ENCODE measurements around the gene TSEN2. TPM values are rescaled to one million over a fixed set of nuclear protein-coding genes. Genes with fewer than 3 reads are reported as not detected.
A peak's percentile ranks its signal among the peaks of the same experiment; 100 is the strongest.

Gene TSEN2
- total and polyA plus RNA-seq, 9 of the 15 experiments (the other 6 are each of a cell fraction or from before 2014, with no cell fraction given): 38.5 to 76.3 (median 46.6) TPM

DNA sequence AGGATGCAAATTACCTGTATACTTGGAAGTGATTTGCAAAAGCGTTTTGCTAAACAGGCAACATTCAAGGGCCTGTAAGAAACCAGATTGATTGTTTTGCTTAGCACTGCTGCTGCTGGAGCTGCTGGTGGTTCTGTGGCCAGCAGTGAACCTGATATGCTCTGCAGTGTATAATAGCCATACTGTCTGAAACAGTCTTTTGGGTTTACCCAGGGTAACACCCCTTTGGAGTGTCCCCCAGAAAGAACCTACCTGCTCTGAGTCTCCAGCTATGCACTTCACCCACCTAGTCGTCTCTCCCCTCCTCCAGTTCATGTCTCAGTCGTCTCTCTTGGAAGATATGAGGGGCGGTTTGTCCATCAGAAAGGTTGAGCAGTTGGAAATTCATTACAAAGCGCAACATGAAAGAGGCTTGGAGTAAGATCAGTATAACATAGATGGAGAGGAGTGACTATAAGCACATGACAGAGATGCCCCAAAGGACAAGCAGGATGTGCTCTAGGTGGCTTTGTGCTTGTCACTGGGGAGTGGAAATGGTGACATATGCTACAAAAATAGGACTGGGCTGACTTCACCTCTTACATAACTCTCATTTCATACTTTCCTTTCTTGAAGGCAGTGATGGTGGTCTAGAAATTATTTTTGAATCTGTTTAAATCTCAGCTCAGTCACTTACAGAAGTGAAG is 76.4 kb downstream of the TSEN2 start:
- no peak overlapping the region for H3K9ac ChIP-seq (ENCODE audit: insufficient read depth in 1 of 2, low read depth in 2 of 2, low read length in 2 of 2)
- peaks cover 85% of the 10 kb centered on the region for H3K79me2 ChIP-seq (ENCODE audit: control insufficient read depth, insufficient read depth, low read length)
- H4K20me1 ChIP-seq (replicated peaks; ENCODE audit: control insufficient read depth, insufficient read depth, low read length): peaks cover 51% of the 10 kb centered on the region
- H3K36me3 ChIP-seq (ENCODE audit: control insufficient read depth, insufficient read depth, low read length): peaks cover 8% of the 10 kb centered on the region; the same call in 2 of the 3 replicates
- BruUV-seq (replicated peaks): no TSS peak
- in situ Hi-C loops (cut with MboI) (no loop called here), intact Hi-C loops (cut with micrococcal nuclease) (no loop called here)
- H3K4me3 ChIP-seq: no peak overlapping the region
- POLR2A ChIA-PET: interaction anchor here (0.6 to 1.2 kb wide), 3 partner anchors 10 to 154 kb away, joined by 3 read pairs; no protein-coding TSS in a partner anchor
- ATAC-seq (no peak), DNase-seq (ENCODE audit: extremely low read depth in 1 of 4, low spot score in 3 of 4) (no peak), FAIRE-seq (no peak)
- H3K9me1 ChIP-seq (ENCODE audit: control insufficient read depth, insufficient read depth, low read length): peaks cover 7% of the 10 kb centered on the region
- H3K9me3 ChIP-seq (replicated peaks; ENCODE audit: control insufficient read depth, insufficient read depth, low read depth, low read length): peaks cover 4% of the 10 kb centered on the region; the same call in 1 of the 2 replicates
- CTCF ChIA-PET (ENCODE audit: low intra/inter-chr PET ratio): no interaction called here
- no peak overlapping the region for H3K4me2 ChIP-seq (ENCODE audit: insufficient read depth, low read length)
- WGBS (ENCODE audit: insufficient coverage, low coverage, missing lambda C conversion rate): 53% methylated on average over 5 of the region's 5 CpGs
- TF ChIP-seq MEF2A (IDR thresholded peaks at IDR 0.05; ENCODE audit: control insufficient read depth, low read depth, low read length): peak; percentile 64; the same call in 1 of the 2 replicates
- TF ChIP-seq, protein P1, sequence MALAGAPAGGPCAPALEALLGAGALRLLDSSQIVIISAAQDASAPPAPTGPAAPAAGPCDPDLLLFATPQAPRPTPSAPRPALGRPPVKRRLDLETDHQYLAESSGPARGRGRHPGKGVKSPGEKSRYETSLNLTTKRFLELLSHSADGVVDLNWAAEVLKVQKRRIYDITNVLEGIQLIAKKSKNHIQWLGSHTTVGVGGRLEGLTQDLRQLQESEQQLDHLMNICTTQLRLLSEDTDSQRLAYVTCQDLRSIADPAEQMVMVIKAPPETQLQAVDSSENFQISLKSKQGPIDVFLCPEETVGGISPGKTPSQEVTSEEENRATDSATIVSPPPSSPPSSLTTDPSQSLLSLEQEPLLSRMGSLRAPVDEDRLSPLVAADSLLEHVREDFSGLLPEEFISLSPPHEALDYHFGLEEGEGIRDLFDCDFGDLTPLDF (CRISPR knock-in tag; IDR thresholded peaks at IDR 0.05): no peak
- H3K27me3 ChIP-seq (ENCODE audit: control insufficient read depth in 2 of 2, insufficient read depth in 2 of 2, low read length in 2 of 2): no peaks in the 10 kb centered on the region
- H2AFZ ChIP-seq (ENCODE audit: low read depth, low read length): no peak overlapping the region
- H3K27ac ChIP-seq (ENCODE audit: extremely low read depth, low read depth, low read length): no peak overlapping the region
- peaks cover 8 to 25% of the 10 kb centered on the region in 2 experiments for H3K4me1 ChIP-seq (replicated peaks in 1 of 2; ENCODE audit: control insufficient read depth in 2 of 2, insufficient read depth in 2 of 2, low read length in 2 of 2)

DNA sequence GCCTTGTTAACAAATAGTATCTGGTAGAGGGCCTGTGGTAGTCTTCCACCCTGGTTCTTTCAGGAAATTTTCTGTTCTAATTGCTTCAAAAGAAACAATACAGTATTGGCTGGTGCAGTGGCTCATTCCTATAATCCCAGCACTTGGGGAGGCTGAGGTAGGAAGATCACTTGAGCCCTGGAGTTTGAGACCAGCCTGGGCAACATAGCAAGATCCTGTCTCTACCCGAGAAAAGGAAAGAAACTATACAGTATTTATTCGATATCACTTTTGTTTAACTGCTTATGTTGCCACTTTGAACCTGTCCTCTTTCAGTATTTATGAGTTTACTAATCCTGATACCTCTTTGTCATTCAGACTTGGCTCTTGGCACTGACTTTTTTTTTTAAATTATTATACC is 77.1 kb downstream of the TSEN2 start:
- Histone ChIP-seq H3K9ac (ENCODE audit: insufficient read depth in 1 of 2, low read depth in 2 of 2, low read length in 2 of 2) (no peak overlapping the region), H3K4me2 (ENCODE audit: insufficient read depth, low read length) (no peak overlapping the region), H3K4me1 (replicated peaks in 1 of 2; ENCODE audit: control insufficient read depth in 2 of 2, insufficient read depth in 2 of 2, low read length in 2 of 2) (peaks cover 7 to 21% of the 10 kb centered on the region in 2 experiments), H3K9me3 (replicated peaks; ENCODE audit: control insufficient read depth, insufficient read depth, low read depth, low read length) (peaks cover 4% of the 10 kb centered on the region; the same call in 1 of the 2 replicates), H3K27ac (ENCODE audit: extremely low read depth, low read depth, low read length) (no peak overlapping the region), H3K4me3 (no peak overlapping the region), H3K36me3 (ENCODE audit: control insufficient read depth, insufficient read depth, low read length) (peaks cover 8% of the 10 kb centered on the region; the same call in 2 of the 3 replicates), H2AFZ (ENCODE audit: low read depth, low read length) (no peak overlapping the region), H3K79me2 (ENCODE audit: control insufficient read depth, insufficient read depth, low read length) (peaks cover 93% of the 10 kb centered on the region), H4K20me1 (replicated peaks; ENCODE audit: control insufficient read depth, insufficient read depth, low read length) (peaks cover 51% of the 10 kb centered on the region), H3K9me1 (ENCODE audit: control insufficient read depth, insufficient read depth, low read length) (peaks cover 7% of the 10 kb centered on the region), H3K27me3 (ENCODE audit: control insufficient read depth in 2 of 2, insufficient read depth in 2 of 2, low read length in 2 of 2) (no peaks in the 10 kb centered on the region)
- ChIA-PET CTCF (ENCODE audit: low intra/inter-chr PET ratio) (no interaction called here), POLR2A (no interaction called here)
- BruUV-seq (replicated peaks): no TSS peak
- ATAC-seq (no peak), DNase-seq (ENCODE audit: extremely low read depth in 1 of 4, low spot score in 3 of 4) (no peak), FAIRE-seq (no peak)
- WGBS (ENCODE audit: insufficient coverage, low coverage, missing lambda C conversion rate): 58% methylated on average over 2 of the region's 2 CpGs
- in situ Hi-C loops (cut with MboI): no loop called here
- TF ChIP-seq ASH1L (IDR thresholded peaks at IDR 0.05; ENCODE audit: borderline replicate concordance, low read depth, partially characterized antibody) (no peak), RBM25 (IDR thresholded peaks at IDR 0.05; ENCODE audit: low read depth, low read length, severe bottlenecking) (peak; percentile 14), ZNF121 (CRISPR knock-in tag; conservative IDR thresholded peaks at IDR 0.05) (0 out of 2 replicates have a peak, but pooled peaks have one; percentile 39)
- TF ChIP-seq, protein P2, sequence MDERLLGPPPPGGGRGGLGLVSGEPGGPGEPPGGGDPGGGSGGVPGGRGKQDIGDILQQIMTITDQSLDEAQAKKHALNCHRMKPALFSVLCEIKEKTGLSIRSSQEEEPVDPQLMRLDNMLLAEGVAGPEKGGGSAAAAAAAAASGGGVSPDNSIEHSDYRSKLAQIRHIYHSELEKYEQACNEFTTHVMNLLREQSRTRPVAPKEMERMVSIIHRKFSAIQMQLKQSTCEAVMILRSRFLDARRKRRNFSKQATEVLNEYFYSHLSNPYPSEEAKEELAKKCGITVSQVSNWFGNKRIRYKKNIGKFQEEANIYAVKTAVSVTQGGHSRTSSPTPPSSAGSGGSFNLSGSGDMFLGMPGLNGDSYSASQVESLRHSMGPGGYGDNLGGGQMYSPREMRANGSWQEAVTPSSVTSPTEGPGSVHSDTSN (CRISPR knock-in tag; IDR thresholded peaks at IDR 0.05; ENCODE audit: low read depth): no peak
- TF ChIP-seq, protein P2 (tag; conservative IDR thresholded peaks at IDR 0.05; ENCODE audit: low read depth): no peak
- intact Hi-C loops (cut with micrococcal nuclease): no loop called here

Data from K562 (cell line).